IPS-15b (cell line): ENCODE measurements around the gene PLCG2.
"Not testable (repeated sequence)": the region's sequence is repeated elsewhere in the genome, so short reads cannot be mapped to it uniquely, and the experiment has no call there.

ENCODE experiments used
- H3K27me3 ChIP-seq: one replicate; pipeline ENCODE4 v1.6.1; 2013; ENCODE audit warnings: low read length; ENCODE audit not compliant: control insufficient read depth, insufficient read depth
- H3K36me3 ChIP-seq: one replicate; pipeline ENCODE4 v1.6.1; 2013; ENCODE audit warnings: low read length; ENCODE audit not compliant: control insufficient read depth, insufficient read depth
- H3K4me1 ChIP-seq: one replicate; pipeline ENCODE4 v1.6.1; 2013; ENCODE audit warnings: mild to moderate bottlenecking, low read length; ENCODE audit not compliant: control insufficient read depth, insufficient read depth
- H3K4me3 ChIP-seq: one replicate; pipeline ENCODE4 v1.5.1; 2013; ENCODE audit warnings: low read depth, low read length
- H3K9ac ChIP-seq: one replicate; pipeline ENCODE4 v1.6.1; 2013; ENCODE audit warnings: low read depth, mild to moderate bottlenecking, low read length
- H3K9me3 ChIP-seq: one replicate; pipeline ENCODE4 v1.6.1; 2013; ENCODE audit warnings: mild to moderate bottlenecking, low read length; ENCODE audit not compliant: control insufficient read depth, insufficient read depth

PLCG2 gene

DNA sequence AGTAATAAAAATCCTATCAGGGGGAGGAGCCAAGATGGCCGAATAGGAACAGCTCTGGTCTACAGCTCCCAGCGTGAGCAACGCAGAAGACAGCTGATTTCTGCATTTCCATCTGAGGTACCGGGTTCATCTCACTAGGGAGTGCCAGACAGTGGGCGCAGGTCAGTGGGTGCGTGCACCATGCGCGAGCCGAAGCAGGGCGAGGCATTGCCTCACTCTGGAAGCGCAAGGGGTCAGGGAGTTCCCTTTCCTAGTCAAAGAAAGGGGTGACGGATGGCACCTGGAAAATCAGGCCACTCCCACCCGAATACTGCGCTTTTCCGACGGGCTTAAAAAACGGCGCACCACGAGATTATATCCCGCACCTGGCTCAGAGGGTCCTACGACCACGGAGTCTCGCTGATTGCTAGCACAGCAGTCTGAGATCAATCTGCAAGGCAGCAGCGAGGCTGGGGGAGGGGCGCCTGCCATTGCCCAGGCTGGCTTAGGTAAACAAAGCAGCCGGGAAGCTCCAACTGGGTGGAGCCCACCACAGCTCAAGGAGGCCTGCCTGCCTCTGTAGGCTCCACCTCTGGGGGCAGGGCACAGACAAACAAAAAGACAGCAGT, 198.3 kb downstream of the PLCG2 start:
- not testable (repeated sequence) for H3K36me3 ChIP-seq, H3K9ac ChIP-seq, H3K4me3 ChIP-seq, H3K4me1 ChIP-seq, H3K27me3 ChIP-seq, H3K9me3 ChIP-seq

DNA sequence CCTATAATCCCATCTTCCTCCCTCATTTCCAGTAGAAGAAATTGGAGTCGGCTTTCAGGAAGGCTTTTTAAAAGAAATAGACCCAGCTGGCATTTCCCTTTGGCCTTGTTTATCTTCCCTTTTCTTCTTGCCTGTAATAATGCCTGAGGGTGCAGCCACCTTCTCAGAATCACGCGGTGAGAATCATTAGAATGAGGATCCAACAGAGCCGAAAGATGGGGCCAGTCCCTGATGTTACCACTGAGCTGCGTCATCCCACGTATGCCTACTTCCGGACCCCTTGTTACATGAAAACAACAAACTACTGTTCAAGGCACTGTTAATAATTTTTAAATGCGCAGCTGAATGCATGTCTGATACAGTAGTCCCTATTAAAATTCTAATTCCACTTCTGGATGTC, 208.0 kb downstream of the PLCG2 start:
- no peaks in the 10 kb centered on the region for H3K4me1 ChIP-seq
- no peaks in the 10 kb centered on the region for H3K9me3 ChIP-seq
- no peak overlapping the region for H3K4me3 ChIP-seq
- H3K27me3 ChIP-seq: no peaks in the 10 kb centered on the region
- no peaks in the 10 kb centered on the region for H3K36me3 ChIP-seq
- no peak overlapping the region for H3K9ac ChIP-seq

DNA sequence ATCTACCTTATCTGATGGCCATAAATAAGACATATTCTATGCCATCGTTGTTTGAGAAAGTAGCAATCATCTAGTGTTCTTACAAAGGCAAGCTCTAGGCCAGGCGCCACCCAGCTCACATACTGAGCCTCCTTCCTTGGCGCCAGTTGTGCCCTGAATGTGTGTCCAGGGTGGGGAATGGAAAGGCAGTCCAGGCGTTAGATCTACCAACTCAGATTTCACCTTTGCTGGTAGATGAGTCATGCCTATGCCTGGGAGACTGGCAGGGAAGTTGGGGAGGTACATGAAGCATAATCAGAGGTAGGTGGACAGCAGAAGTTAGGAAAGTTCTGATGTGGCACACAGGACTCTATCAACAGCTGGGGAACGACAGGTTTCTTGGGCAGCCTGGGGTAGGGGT, 208.6 kb downstream of the PLCG2 start:
- Histone ChIP-seq H3K9me3 (no peaks in the 10 kb centered on the region), H3K9ac (no peak overlapping the region), H3K36me3 (no peaks in the 10 kb centered on the region), H3K27me3 (no peaks in the 10 kb centered on the region), H3K4me1 (no peaks in the 10 kb centered on the region), H3K4me3 (no peak overlapping the region)

DNA sequence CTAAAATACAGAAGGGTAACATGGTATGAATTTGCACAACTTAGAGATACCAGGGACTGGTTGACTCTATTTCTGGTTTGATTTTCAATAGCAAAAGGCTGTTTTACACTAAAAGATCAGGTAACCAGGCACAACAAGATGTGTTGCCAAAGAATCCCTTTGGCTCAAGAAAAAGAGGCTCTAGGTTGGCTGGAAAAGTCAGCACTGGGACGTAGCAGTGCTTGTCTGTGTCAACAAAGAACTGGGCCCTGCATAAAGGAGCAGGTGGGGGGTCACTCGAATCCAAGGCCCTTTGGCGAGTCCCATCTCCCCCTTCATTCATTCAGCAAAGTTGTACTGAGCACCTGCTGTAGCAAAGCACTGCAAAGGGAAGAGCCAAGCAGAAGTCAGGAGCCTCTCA, 213.8 kb downstream of the PLCG2 start:
- no peaks in the 10 kb centered on the region for H3K27me3 ChIP-seq
- no peak overlapping the region for H3K4me3 ChIP-seq
- H3K9me3 ChIP-seq: no peaks in the 10 kb centered on the region
- H3K4me1 ChIP-seq: peaks cover 7% of the 10 kb centered on the region
- no peaks in the 10 kb centered on the region for H3K36me3 ChIP-seq
- no peak overlapping the region for H3K9ac ChIP-seq

DNA sequence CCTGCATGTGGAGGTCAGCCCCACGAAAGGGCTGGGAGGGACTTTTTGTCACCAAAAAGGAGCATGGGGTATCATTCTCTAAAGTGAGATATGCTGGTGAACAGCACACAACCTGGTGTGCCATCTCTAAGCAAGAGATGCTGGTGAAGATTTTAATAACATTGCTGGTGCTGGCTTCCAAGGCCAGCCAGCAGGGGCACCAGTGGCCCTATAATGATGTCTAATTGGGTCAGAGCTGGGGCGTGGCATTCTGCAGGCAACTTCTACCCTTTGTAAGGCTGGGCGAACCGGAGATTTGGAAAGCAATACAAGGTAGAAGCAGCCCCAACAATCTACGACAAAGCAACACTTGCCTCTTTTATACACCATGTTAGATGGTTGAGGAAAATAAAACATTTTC, 215.4 kb downstream of the PLCG2 start:
- peaks cover 7% of the 10 kb centered on the region for H3K4me1 ChIP-seq
- no peaks in the 10 kb centered on the region for H3K27me3 ChIP-seq
- no peak overlapping the region for H3K4me3 ChIP-seq
- H3K9me3 ChIP-seq: no peaks in the 10 kb centered on the region
- no peak overlapping the region for H3K9ac ChIP-seq
- no peaks in the 10 kb centered on the region for H3K36me3 ChIP-seq

DNA sequence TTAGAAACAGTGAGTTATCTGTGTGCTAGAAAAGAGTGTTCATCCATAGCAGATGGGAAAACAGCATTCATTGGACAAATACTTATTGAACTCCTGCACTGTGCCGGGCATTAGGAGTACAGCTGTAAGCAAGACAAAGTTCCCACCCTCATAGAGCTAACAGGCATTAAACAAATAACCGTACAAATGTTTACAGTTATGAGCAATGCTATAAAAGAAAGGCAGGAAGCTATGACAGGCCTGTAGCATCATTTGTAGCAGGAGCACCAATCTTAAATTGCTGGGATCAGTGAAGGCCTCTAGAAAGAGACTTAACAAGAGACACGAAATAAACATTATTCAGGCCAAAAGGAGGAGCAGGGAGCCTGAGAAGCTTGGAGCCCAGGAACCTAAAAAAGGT, 216.6 kb downstream of the PLCG2 start:
- no peak overlapping the region for H3K4me3 ChIP-seq
- peaks cover 7% of the 10 kb centered on the region for H3K4me1 ChIP-seq
- no peaks in the 10 kb centered on the region for H3K36me3 ChIP-seq
- no peaks in the 10 kb centered on the region for H3K27me3 ChIP-seq
- no peaks in the 10 kb centered on the region for H3K9me3 ChIP-seq
- no peak overlapping the region for H3K9ac ChIP-seq

DNA sequence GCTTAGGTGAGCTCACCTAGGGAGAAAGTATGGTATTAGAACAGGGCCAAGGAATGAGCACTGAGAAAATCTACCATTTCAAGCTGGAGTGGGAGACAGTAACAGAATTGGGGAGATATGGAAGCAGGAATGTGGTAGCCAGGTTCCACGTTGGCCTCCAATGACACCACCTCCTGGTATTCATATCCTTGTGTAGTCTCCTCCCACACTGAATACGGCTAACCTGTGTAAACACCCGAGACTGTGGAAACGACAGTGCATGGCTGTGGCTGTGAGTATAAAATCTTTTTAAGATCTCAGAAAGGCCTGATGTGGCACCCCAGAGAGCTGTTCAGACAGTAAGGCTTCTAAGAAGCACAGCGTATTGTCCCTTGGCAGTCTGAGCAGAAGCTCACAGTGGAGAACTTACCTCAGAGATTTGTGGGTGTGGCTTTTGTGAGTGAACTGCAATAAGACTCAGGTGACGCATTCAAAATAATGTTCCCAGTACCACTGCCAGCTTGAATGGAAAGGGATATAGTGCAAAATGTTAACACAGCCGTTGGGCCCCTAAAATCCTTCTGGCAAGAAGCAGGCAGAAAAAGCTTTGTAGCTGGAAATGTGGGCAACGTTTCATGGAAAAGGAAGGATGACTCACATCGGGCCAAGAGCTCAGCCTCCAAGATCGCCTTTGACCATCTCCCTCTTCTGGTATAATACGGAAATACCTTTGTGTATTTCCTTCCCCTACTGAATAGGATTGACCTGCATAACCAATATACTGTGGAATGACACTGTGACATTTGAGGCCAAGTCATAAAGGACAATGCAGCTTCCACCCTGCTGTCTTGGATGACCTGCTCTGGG, 217.8 kb downstream of the PLCG2 start:
- H3K4me3 ChIP-seq: no peak overlapping the region
- H3K9me3 ChIP-seq: no peaks in the 10 kb centered on the region
- peaks cover 7% of the 10 kb centered on the region for H3K4me1 ChIP-seq
- H3K27me3 ChIP-seq: no peaks in the 10 kb centered on the region
- H3K36me3 ChIP-seq: no peaks in the 10 kb centered on the region
- H3K9ac ChIP-seq: no peak overlapping the region

DNA sequence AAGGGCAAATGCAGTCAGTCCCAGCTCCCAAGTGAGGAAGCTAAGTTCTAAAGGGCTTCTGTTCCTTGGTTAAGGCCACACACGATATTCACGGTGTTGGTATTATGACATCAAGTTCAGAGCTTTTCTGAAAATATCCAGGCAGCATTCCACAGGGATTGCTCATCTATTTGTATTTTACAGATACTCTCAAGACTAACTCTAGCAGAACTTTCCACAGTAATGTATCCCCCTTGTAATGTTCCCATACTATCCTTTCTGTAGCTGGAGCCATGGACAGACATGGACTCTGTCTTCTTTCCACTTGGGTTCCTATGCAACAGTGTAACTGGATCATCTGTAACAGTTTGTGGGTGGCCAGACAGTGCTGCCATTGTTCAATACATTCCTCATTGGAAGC, 218.6 kb downstream of the PLCG2 start:
- no peaks in the 10 kb centered on the region for H3K9me3 ChIP-seq
- H3K4me3 ChIP-seq: no peak overlapping the region
- no peak overlapping the region for H3K9ac ChIP-seq
- no peaks in the 10 kb centered on the region for H3K27me3 ChIP-seq
- H3K4me1 ChIP-seq: peaks cover 7% of the 10 kb centered on the region
- H3K36me3 ChIP-seq: no peaks in the 10 kb centered on the region

DNA sequence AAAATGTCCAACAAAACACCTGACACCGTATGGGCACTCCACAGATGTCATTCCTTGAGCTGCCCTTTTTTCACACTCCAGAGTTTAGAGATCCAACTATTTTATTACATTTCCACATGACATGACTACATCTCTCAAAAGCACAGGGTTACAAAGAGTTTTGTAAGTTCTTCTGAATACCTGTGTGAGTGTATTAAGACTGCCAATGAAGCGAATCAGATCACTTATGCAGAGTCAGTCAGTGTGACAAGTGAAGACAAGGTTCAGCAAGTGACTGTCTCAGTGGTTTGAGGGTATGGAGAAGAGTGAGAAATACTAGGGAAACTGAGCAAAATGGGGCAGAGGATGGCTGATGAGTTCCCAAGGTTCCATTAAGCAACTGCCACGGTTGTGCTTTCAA, 223.7 kb downstream of the PLCG2 start:
- Histone ChIP-seq H3K36me3 (no peaks in the 10 kb centered on the region), H3K27me3 (no peaks in the 10 kb centered on the region), H3K4me3 (no peak overlapping the region), H3K9me3 (peaks cover 3% of the 10 kb centered on the region), H3K9ac (no peak overlapping the region), H3K4me1 (no peaks in the 10 kb centered on the region)

DNA sequence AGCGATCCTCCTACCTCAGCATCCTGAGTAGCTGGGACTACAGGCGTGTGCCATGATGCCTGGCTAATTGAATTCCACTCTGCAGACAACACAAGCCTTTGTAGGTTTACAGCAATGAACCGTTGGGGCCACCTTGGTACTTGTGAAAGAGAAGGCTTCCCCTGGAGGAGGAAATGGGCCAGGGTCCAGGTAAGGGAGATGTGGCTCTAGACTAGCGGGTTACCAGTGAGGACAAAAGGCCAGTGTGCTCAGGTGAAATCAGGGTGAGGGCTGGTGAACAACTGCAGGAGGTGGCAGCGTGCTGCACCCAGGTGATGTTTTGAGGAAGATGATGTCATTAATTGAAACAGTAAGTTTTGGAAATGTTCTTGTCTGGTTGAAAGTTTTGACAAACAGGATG, 225.5 kb downstream of the PLCG2 start:
- Histone ChIP-seq H3K4me1 (no peaks in the 10 kb centered on the region), H3K27me3 (no peaks in the 10 kb centered on the region), H3K9ac (no peak overlapping the region), H3K9me3 (peaks cover 10% of the 10 kb centered on the region), H3K4me3 (no peak overlapping the region), H3K36me3 (peaks cover 3% of the 10 kb centered on the region)

DNA sequence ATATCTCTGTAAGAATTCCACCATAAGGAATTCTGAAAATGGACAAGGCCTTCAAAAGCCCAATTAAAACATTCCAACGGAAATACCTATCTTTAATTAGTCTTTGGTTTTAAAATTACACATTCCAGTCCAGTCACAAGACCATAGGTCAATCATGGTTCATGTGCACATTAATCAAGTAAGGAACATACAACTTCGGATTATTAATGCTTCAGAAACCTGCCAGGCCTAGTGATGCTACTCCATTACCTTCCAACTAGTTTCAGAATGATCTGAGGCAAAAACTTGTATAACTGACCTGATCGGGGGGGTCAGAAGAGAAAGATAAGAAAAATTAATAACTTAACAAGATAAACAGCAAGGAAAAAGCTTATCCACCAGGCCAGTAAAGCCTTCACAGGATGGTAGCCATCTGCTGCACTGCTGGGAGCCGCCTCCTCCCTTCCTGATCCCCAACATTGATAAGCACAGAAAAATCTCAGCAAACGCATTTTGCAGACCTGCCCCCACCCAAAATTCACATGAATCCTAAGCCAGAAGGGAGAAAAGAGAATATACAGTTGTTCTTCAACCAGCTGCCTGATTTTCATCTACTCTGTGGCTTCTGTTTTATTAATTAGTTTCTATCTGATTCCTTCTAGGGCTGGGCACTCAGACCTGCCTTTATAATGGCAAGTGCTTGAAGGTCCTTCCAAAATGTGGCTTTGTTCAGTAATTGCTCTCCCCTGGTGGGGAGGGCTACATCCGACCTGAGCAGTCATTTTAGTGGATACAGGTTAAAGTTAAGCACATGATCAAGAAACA, 226.1 kb downstream of the PLCG2 start:
- Histone ChIP-seq H3K4me3 (no peak overlapping the region), H3K36me3 (peaks cover 3% of the 10 kb centered on the region), H3K9ac (no peak overlapping the region), H3K9me3 (peaks cover 10% of the 10 kb centered on the region), H3K4me1 (no peaks in the 10 kb centered on the region), H3K27me3 (no peaks in the 10 kb centered on the region)

DNA sequence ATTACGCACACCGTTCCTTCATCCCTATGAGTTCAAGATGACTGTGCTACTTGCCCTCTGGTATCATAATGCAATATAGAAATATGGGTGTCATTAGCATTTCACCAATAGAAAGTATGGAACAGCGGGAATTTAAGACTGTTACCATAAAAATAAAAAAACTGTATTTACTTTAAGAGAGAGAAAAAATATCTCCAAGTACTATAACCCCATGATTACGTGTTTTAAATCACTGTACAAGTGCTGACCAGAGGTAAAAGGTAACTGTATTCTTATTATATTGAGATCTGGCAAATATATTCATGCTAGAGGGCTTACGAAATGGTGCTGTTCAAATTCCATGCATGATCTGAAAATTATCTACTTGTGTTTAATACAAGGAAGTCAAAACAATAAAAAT, 226.9 kb downstream of the PLCG2 start:
- H3K4me1 ChIP-seq: no peaks in the 10 kb centered on the region
- peaks cover 3% of the 10 kb centered on the region for H3K36me3 ChIP-seq
- H3K9me3 ChIP-seq: peaks cover 10% of the 10 kb centered on the region
- H3K4me3 ChIP-seq: no peak overlapping the region
- no peak overlapping the region for H3K9ac ChIP-seq
- no peaks in the 10 kb centered on the region for H3K27me3 ChIP-seq
